ENCODE data around the gene APP.

The APP gene

GRCh38 chr21:25905126-25905525, 265.4 kb downstream of the APP start:
- DNase-seq (ENCODE audit: low spot score): no peak

GRCh38 chr21:25904044-25904695, 266.4 kb downstream of the APP start:
- DNase-seq (ENCODE audit: low spot score): no peak

- no peak for DNase-seq (ENCODE audit: low spot score)
These were observed 267.0 kb downstream of the APP start for GRCh38 chr21:25903607-25904006.

- DNase-seq (ENCODE audit: low spot score): no peak
These were observed 269.1 kb downstream of the APP start for GRCh38 chr21:25901330-25901979.

- no peak for DNase-seq (ENCODE audit: low spot score)
These were observed 271.9 kb downstream of the APP start for GRCh38 chr21:25898671-25899070.

- no peak for DNase-seq (ENCODE audit: low spot score)
These were observed 273.2 kb downstream of the APP start for GRCh38 chr21:25897383-25897782.

- DNase-seq (ENCODE audit: low spot score): no peak
These were observed 274.0 kb downstream of the APP start for GRCh38 chr21:25896501-25897056.

GRCh38 chr21:25895565-25896205, 274.9 kb downstream of the APP start:
- DNase-seq (ENCODE audit: low spot score): peak; percentile 64

GRCh38 chr21:25893191-25893590, 277.4 kb downstream of the APP start:
- DNase-seq (ENCODE audit: low spot score): no peak

- no peak for DNase-seq (ENCODE audit: low spot score)
These were observed 279.0 kb downstream of the APP start for GRCh38 chr21:25891596-25891995.

GRCh38 chr21:25890001-25890400, 280.6 kb downstream of the APP start:
- no peak for DNase-seq (ENCODE audit: low spot score)

- no peak for DNase-seq (ENCODE audit: low spot score)
These were observed 281.9 kb downstream of the APP start for GRCh38 chr21:25888711-25889110.

GRCh38 chr21:25887646-25888306, 282.8 kb downstream of the APP start:
- DNase-seq (ENCODE audit: low spot score): no peak

GRCh38 chr21:25887166-25887565, 283.4 kb downstream of the APP start:
- DNase-seq (ENCODE audit: low spot score): no peak

GRCh38 chr21:25885880-25886279, 284.7 kb downstream of the APP start:
- DNase-seq (ENCODE audit: low spot score): no peak

- no peak for DNase-seq (ENCODE audit: low spot score)
These were observed 285.2 kb downstream of the APP start for GRCh38 chr21:25885405-25885804.

GRCh38 chr21:25884311-25884710, 286.3 kb downstream of the APP start:
- no peak for DNase-seq (ENCODE audit: low spot score)

GRCh38 chr21:25881524-25882376, 288.8 kb downstream of the APP start:
- DNase-seq (ENCODE audit: low spot score): peak; percentile 74

- no peak for DNase-seq (ENCODE audit: low spot score)
These were observed 291.4 kb downstream of the APP start for GRCh38 chr21:25879203-25879602.

- DNase-seq (ENCODE audit: low spot score): no peak
These were observed 292.2 kb downstream of the APP start for GRCh38 chr21:25878344-25878743.

GRCh38 chr21:25872271-25872670, 298.3 kb downstream of the APP start:
- no peak for DNase-seq (ENCODE audit: low spot score)

GRCh38 chr21:25871566-25871965, 299.0 kb downstream of the APP start:
- no peak for DNase-seq (ENCODE audit: low spot score)

Data from putamen (tissue), 1 donor.